ENCODE measurements around the gene KCNMA1.

DNA sequence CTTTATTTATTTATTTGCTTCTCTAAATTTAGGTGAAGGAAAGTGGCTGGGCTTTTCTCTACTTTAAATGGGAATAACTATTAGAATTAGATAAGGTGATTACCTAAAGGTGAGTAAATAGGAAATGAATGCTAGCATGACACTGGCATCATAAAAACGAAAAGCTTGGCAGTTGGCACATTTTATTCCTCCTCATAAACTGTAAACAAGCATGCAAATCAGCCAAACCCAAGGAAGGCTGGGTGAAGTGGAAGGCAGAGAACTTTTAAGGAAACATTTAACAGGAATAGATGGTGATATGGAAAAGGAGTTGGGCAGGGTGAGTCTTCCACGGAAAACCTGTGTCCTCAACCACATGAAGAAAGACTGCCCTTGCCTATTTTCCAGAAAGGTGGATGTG lies 669.1 kb downstream of the KCNMA1 start:
- TF ChIP-seq YY1 (IDR thresholded peaks at IDR 0.05; ENCODE audit: insufficient read depth, insufficient read length) (no peak), SUZ12 (IDR thresholded peaks at IDR 0.05; ENCODE audit: extremely low read depth, insufficient read depth, insufficient read length) (no peak), ZNF274 (IDR thresholded peaks at IDR 0.05; ENCODE audit: low read depth, low read length) (no peak)

Measured in NT2/D1 (cell line).